Loucy (cell line): ENCODE results near the gene PDGFRA.

Experiments used
- CTCF ChIP-seq: fragments of 200-600 bp; sonication (generic); conservative IDR thresholded peaks from 2 replicates; pipeline ENCODE4 v1.5.1; 2014; ENCODE audit warnings: mild to moderate bottlenecking, antibody characterized with exemption, low read length
- EZH2phosphoT487 ChIP-seq: fragments of 200-600 bp; IDR thresholded peaks from 2 replicates; pipeline ENCODE4 v1.6.1; 2018; ENCODE audit warnings: antibody characterized with exemption, mild to moderate bottlenecking, moderate library complexity, borderline replicate concordance

- TF ChIP-seq EZH2phosphoT487 (no peak), CTCF (no peak)
Measured at GRCh38 chr4:54254915-54255246, 25.8 kb downstream of the PDGFRA start.
